ENCODE results near the gene CLDN16.

Gene CLDN16

DNA sequence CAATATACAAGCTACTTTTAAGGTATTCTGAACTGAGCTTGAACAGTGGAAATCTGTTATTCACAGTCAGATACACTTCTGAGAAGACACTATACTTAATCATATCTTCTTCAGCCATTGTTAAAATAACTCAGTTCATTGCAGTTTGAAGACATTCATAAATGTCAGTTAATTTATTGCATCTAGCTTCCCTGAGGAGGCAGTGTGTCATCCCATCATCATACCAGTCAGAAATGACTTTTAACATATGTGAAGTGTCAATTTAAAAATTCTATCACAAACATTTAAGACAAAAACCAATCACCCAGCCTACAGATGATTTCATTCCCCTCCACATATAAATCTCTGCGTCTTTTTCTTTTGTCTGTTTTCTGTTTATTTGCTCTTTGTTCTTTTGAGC lies 54.3 kb downstream of the CLDN16 start:
- DNase-seq (ENCODE audit: low read depth), result no peak

DNA sequence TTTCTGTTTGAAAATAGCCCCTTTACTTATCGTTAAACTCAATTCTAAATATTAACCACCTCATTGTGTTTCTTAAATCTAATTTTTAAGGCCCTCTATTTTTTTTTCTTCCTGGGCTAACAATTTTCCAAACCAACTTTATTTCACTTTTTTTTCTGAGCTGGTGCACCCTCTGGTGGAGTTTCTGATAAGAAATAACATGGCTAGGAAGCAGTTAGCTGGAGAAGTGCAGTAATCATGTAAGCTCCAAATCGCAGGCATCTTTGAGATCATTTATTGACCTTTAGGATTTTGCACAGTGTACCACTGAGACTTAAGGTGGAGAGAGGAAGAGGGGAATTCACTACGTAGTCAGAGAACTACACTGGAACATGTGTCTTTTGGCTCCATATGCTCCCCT lies 55.3 kb downstream of the CLDN16 start:
- no peak for DNase-seq (ENCODE audit: low read depth)

DNA sequence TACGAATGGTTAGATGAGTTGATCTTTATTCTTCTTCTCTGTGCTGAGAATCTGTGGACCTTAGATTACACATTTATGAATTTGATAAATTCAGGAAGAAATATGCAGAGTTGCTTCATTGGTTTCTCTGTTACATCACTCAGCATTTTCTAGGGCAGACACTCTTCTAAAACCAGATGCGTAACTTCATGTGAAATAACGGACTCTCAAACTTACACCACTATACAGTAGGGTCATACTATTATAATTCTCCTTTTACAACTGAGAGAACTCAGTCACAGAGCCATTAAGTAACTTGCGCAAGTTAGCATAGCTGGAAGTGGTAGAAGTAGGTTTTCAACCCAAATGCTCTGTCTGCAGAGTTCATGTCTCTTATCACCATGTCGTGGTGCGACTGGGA lies 56.0 kb downstream of the CLDN16 start:
- DNase-seq (ENCODE audit: low read depth), result no peak

DNA sequence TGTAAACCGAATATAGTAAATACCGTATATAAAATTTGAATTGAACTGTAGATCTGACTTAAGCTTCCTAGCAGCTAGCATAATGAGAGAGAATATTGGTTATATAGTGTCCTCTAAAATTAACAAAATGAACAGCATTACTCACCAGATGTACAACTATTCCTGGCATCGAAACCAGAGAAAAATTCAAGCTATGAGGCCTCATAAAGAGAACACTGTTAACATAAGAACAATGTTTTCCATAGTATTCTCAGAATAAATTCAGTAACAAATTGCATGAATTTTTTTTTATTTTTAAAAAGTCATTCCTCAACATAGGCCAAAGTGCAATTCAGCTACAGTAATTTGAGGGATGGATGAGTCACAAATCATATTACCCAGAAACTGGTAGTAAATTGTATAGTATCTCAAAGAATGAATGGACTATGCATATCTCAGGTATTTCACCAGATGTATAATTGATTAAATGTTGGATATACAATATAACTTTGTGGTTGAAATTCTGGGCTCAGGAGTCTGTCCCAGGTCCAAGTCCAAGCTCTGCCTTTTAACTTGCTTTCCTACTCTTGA lies 56.7 kb downstream of the CLDN16 start:
- DNase-seq (ENCODE audit: low read depth), result no peak

DNA sequence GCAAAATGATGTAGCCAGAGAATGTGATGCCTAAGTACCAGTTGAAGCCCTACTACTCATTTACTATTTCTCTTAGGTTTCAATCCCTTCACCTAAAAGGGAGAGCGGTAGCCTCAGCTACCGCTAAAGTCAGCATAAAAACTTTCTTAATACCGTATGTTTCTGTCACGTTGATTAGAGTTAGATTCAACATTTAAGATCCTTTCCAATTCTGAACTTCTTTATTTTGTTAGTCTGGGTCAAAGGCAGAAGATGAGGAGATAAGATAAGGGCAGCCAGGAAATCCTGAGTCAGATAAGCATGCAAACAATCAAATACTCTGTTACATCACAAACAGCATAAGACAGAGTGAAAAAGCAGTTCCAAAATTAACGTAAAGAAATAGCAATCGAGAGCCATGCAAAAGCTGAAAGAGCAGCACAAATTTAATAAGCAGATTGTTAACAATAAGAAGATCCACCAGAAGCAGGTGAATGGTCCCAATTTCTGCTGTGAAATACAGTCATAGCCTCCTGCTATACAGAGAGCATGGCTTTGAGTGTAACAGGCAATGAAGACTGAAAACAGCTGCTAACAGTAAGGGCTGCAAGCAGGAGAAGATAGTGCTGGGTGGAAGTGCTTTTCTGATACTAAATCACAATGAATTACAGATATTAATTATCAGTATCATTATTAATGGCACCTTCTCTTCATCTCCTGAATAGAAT lies 58.8 kb downstream of the CLDN16 start:
- no peak for DNase-seq (ENCODE audit: low read depth)

DNA sequence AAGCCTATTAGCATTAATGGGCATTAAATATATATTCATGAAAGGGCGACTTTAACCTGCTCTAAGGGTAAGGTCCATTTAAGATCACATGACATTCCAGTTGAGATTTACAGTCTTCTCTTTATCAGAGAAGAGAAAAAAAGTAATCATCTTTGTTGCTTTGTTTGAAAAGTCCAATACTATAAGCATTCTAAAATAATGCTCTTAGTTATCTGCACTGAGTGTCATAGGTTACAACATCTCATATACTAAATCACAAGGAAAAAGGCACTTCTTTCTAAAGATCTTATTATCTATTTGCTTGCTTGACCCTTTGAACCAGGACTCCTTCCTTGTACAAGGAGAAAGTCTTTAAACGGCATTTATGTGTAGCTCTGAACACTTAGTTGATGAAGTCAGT lies 60.3 kb downstream of the CLDN16 start:
- no peak for DNase-seq (ENCODE audit: low read depth)

DNA sequence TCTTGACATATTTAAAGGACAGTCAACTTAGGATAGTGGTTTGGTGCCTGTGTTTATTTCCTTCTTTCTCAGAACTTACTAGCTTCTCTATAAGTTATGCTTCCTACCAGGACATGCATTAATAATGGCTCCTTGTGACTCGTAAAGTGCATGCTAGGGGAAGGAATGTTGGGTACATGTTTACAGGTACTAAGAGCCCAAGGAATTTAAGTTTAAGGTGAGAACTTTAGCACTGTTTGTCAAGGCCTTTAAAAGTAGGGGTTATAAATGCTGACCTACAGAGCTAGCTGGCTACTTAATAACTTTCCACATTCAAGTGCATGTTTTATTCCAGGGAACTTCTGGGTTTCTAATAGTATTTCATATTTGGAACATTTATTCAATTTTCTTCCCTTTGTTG lies 61.8 kb downstream of the CLDN16 start, which contains the start of gene TMEM207:
Gene TMEM207, minus strand, starts transcription at position 101 of the 400 bp plus-strand sequence. Its CDS starts 92 bp downstream, at position 9.
- DNase-seq (ENCODE audit: low read depth), result no peak

DNA sequence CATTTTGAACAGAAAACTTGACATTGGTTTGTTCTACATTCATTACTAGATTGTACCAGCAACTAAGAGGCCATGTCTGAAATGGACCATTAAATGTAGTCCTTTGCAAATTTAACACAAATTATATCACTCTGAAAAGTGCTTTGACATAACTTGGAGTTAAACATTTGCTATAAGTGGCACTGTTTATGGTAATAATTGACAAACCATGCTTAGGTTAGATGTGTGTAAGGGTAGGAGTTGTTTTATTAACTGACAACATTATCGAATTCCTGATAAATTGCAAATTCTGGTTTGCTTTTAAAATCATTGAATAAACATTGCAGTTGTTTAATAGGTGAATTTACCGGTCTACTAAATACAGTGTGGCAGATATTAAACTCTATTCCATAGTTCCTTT lies 67.9 kb downstream of the CLDN16 start:
- no peak for DNase-seq (ENCODE audit: low read depth)

DNA sequence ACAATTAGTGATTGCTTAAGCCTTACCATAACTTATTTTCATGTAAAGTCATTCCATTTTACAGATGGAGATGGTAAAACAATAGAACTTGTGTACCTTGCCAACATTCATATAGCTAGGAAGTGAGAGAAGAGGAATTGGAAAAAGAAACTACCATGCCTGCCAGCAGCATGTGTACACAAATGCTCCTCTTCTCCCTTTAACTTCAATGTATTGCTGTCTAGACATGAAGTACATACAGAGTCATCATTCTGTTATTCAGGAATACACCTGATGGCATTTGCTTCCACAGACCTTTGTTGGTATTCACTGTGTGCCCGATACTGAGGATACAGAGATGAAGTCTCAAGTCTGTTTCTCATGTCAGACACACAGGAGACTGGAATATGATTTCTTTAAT lies 68.8 kb downstream of the CLDN16 start:
- no peak for DNase-seq (ENCODE audit: low read depth)

DNA sequence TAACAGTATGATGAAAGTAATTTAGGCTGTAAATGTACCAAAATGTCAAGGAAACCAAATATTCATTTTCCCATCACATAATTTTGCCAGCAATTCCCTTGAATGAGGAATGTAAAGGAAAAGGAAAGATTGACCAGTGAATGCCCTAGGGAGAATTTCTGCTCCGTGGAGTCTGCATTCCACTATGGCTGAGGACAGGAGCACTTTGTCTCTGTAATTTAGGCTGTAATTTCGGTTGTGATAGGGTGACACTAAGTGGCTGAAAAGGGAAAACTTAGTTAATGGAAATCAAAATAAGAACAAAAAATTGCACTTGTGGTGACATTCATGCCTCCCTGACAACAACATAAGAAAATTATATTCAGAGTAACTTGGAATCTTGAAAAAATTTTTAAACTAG lies 70.1 kb downstream of the CLDN16 start:
- no peak for DNase-seq (ENCODE audit: low read depth)
